ENCODE results near the gene MMP23B. TPM values are rescaled to one million over a fixed set of nuclear protein-coding genes. Genes with fewer than 3 reads are reported as not detected.

Gene MMP23B
- total RNA-seq, 2 donors from 2014 or later, result 1.5 TPM

- no peak for ATAC-seq (replicated peaks in 1 of 2)
- DNase-seq, result no peak
- Mint-ChIP-seq H3K9me3 (no peaks in the 10 kb centered on the region), H3K4me3 (no peak overlapping the region), H3K36me3 (ENCODE audit: insufficient read depth in 2 of 2) (peaks cover 0 to 4% of the 10 kb centered on the region in 2 donors), H3K27me3 (ENCODE audit: low read depth) (no peaks in the 10 kb centered on the region), H3K27ac (no peak overlapping the region), H3K4me1 (ENCODE audit: low read depth) (peaks cover 30% of the 10 kb centered on the region)
Measured at GRCh38 chr1:1609822-1610485, 22.0 kb upstream of the MMP23B start.

DNA sequence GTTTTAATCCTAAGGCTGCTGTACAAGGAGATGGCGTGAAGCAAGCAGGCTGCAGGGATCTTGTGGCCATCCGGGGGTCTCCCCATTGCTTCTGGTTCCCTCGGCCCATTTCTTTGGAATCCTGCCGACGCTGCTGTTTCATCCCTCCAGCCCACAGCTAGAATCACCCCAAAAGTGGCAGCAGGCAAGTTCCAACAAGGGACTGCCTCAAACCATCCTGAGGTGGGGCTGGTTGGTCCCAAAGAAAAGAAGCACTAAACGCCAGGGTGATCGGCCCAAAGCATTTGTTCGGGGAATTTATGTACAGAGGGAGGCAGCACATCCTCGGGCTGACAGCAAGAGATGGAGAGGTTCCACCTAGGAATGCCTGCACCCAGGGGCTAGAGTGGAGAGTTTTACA is 21.2 kb upstream of the MMP23B start:
- H3K4me1 Mint-ChIP-seq (ENCODE audit: low read depth), result peaks cover 32% of the 10 kb centered on the region
- no peak overlapping the region for H3K4me3 Mint-ChIP-seq
- peaks cover 0 to 4% of the 10 kb centered on the region in 2 donors for H3K36me3 Mint-ChIP-seq (ENCODE audit: insufficient read depth in 2 of 2)
- no peak overlapping the region for H3K27ac Mint-ChIP-seq
- no peaks in the 10 kb centered on the region for H3K9me3 Mint-ChIP-seq
- no peaks in the 10 kb centered on the region for H3K27me3 Mint-ChIP-seq (ENCODE audit: low read depth)
- no peak for DNase-seq
- no peak for ATAC-seq (replicated peaks in 1 of 2)

- no peak for ATAC-seq (replicated peaks in 1 of 2)
- Mint-ChIP-seq H3K4me1 (ENCODE audit: low read depth) (peaks cover 27% of the 10 kb centered on the region), H3K4me3 (no peak overlapping the region), H3K36me3 (ENCODE audit: insufficient read depth in 2 of 2) (peaks cover 0 to 4% of the 10 kb centered on the region in 2 donors), H3K27me3 (ENCODE audit: low read depth) (no peaks in the 10 kb centered on the region), H3K27ac (no peak overlapping the region), H3K9me3 (no peaks in the 10 kb centered on the region)
- DNase-seq, result no peak
Measured at GRCh38 chr1:1612104-1612400, 19.9 kb upstream of the MMP23B start.

DNA sequence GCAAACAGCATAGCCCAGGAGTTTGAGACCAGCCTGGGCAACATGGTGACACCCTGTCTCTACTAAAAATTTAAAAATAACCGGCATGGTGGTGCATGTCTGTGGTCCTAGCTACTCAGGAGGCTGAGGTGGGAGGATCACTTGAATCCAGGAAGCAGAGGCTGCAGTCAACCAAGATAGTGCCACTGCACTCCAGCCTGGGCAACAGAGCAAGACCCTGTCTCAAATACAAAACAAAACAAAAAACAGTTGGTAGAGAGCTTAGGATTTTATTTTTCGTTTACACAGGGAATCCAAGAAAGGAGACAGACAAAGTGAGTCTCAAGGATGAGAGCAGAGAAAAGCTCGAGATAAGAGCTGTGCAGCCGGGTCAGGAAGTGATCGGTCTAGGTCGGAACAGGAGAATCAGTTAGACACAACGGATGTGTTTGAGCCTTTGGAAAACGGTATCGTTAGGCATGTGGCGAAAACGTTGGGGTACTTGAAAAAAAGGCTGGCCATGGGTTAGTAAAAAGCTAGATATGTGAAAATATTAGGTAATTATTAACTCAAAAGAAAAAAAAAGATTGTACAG is 18.4 kb upstream of the MMP23B start:
- H3K4me1 Mint-ChIP-seq (ENCODE audit: low read depth), result peaks cover 19% of the 10 kb centered on the region
- peak overlapping the region; percentile 40 for H3K27ac Mint-ChIP-seq
- ATAC-seq (replicated peaks in 1 of 2) (no peak), DNase-seq (no peak)
- H3K4me3 Mint-ChIP-seq, result peak overlapping the region; percentile 96 to 100
- H3K9me3 Mint-ChIP-seq, result no peaks in the 10 kb centered on the region
- H3K27me3 Mint-ChIP-seq (ENCODE audit: low read depth), result no peaks in the 10 kb centered on the region
- peaks cover 0 to 4% of the 10 kb centered on the region in 2 donors for H3K36me3 Mint-ChIP-seq (ENCODE audit: insufficient read depth in 2 of 2)

GRCh38 chr1:1614204-1614953 is 17.6 kb upstream of the MMP23B start:
- ATAC-seq (replicated peaks in 1 of 2) (peak; percentile 6 to 11), DNase-seq (peak; percentile 58 to 75)
- H3K4me1 Mint-ChIP-seq (ENCODE audit: low read depth), result peaks cover 19% of the 10 kb centered on the region
- no peaks in the 10 kb centered on the region for H3K27me3 Mint-ChIP-seq (ENCODE audit: low read depth)
- peak overlapping the region; percentile 97 for H3K27ac Mint-ChIP-seq
- H3K36me3 Mint-ChIP-seq (ENCODE audit: insufficient read depth in 2 of 2), result peaks cover 0 to 4% of the 10 kb centered on the region in 2 donors
- H3K9me3 Mint-ChIP-seq, result no peaks in the 10 kb centered on the region
- peak overlapping the region; percentile 96 to 100 for H3K4me3 Mint-ChIP-seq

DNA sequence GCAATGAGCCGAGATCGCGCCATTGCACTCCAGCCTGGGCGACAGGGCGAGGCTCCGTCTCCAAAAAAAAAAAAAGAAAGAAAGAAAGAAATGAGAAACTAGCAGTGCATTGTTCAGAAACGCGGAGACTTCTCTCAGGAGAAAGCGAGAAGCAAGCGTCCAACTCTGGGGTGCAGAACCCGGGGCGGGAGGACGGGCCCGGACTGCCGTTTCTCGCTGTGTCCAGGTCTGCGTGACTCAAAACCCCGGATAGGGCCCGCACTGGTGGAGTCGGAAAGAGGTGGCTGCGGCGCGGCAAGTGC is 17.1 kb upstream of the MMP23B start:
- no peaks in the 10 kb centered on the region for H3K9me3 Mint-ChIP-seq
- no peaks in the 10 kb centered on the region for H3K27me3 Mint-ChIP-seq (ENCODE audit: low read depth)
- peak overlapping the region; percentile 97 for H3K27ac Mint-ChIP-seq
- no peak for ATAC-seq (replicated peaks in 1 of 2)
- H3K4me3 Mint-ChIP-seq, result peak overlapping the region; percentile 96 to 100
- H3K4me1 Mint-ChIP-seq (ENCODE audit: low read depth), result peaks cover 19% of the 10 kb centered on the region
- peaks cover 0 to 4% of the 10 kb centered on the region in 2 donors for H3K36me3 Mint-ChIP-seq (ENCODE audit: insufficient read depth in 2 of 2)
- no peak for DNase-seq

GRCh38 chr1:1615256-1616044 is 16.5 kb upstream of the MMP23B start, which contains the start of gene MIB2:
Gene MIB2 (plus strand): TSS chr1:1615500. CDS start chr1:1623453, 7,953 bp downstream.
- DNase-seq (peak; percentile 98 to 99), ATAC-seq (replicated peaks in 1 of 2) (peak; percentile 86 to 87)
- no peaks in the 10 kb centered on the region for H3K27me3 Mint-ChIP-seq (ENCODE audit: low read depth)
- peaks cover 19% of the 10 kb centered on the region for H3K4me1 Mint-ChIP-seq (ENCODE audit: low read depth)
- peak within 1 kb of the TSS; percentile 97 for H3K27ac Mint-ChIP-seq
- H3K9me3 Mint-ChIP-seq, result no peaks in the 10 kb centered on the region
- H3K36me3 Mint-ChIP-seq (ENCODE audit: insufficient read depth in 2 of 2), result peaks cover 0 to 4% of the 10 kb centered on the region in 2 donors
- peak within 1 kb of the TSS; percentile 96 to 100 for H3K4me3 Mint-ChIP-seq

GRCh38 chr1:1616045-1616790 is 15.8 kb upstream of the MMP23B start:
- Mint-ChIP-seq H3K4me1 (ENCODE audit: low read depth) (peaks cover 19% of the 10 kb centered on the region), H3K9me3 (no peaks in the 10 kb centered on the region), H3K27ac (peak overlapping the region; percentile 87), H3K4me3 (peak overlapping the region; percentile 86), H3K36me3 (ENCODE audit: insufficient read depth in 2 of 2) (peaks cover 0 to 4% of the 10 kb centered on the region in 2 donors), H3K27me3 (ENCODE audit: low read depth) (no peaks in the 10 kb centered on the region)
- peak; percentile 26 to 36 for ATAC-seq (replicated peaks in 1 of 2)
- peak; percentile 62 to 70 for DNase-seq

- Mint-ChIP-seq H3K4me3 (peak overlapping the region; percentile 86), H3K4me1 (ENCODE audit: low read depth) (peaks cover 19% of the 10 kb centered on the region), H3K27ac (peak overlapping the region; percentile 87), H3K36me3 (ENCODE audit: insufficient read depth in 2 of 2) (peaks cover 0 to 4% of the 10 kb centered on the region in 2 donors), H3K27me3 (ENCODE audit: low read depth) (no peaks in the 10 kb centered on the region), H3K9me3 (no peaks in the 10 kb centered on the region)
- no peak for ATAC-seq (replicated peaks in 1 of 2)
- DNase-seq, result no peak
Measured at GRCh38 chr1:1616838-1617237, 15.1 kb upstream of the MMP23B start.

DNA sequence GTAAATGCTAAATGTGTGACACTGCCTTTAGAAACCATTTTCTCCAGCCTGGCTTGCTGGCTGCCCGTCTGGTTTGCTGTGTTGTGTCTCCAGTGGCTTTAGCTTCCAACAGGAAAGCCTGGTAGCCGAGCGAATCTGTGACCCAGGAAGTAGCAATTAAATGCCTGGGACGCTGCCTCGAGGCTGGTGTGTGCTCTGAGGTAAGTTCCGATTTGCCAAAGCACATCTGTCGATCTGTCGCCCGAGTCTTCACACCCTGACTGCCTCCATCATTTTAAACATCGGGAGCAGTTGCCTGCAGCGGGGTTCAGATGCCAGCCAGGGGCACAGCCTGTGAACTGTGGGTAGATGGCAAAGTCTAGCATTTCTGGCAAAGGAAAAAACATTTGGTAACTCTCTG is 14.5 kb upstream of the MMP23B start:
- ATAC-seq (replicated peaks in 1 of 2), result no peak
- peaks cover 0 to 4% of the 10 kb centered on the region in 2 donors for H3K36me3 Mint-ChIP-seq (ENCODE audit: insufficient read depth in 2 of 2)
- peaks cover 19% of the 10 kb centered on the region for H3K4me1 Mint-ChIP-seq (ENCODE audit: low read depth)
- H3K27ac Mint-ChIP-seq, result peak overlapping the region; percentile 3
- peak overlapping the region; percentile 86 for H3K4me3 Mint-ChIP-seq
- no peaks in the 10 kb centered on the region for H3K27me3 Mint-ChIP-seq (ENCODE audit: low read depth)
- H3K9me3 Mint-ChIP-seq, result no peaks in the 10 kb centered on the region
- no peak for DNase-seq

GRCh38 chr1:1617925-1618324 is 14.0 kb upstream of the MMP23B start:
- Mint-ChIP-seq H3K36me3 (ENCODE audit: insufficient read depth in 2 of 2) (peaks cover 0 to 4% of the 10 kb centered on the region in 2 donors), H3K4me1 (ENCODE audit: low read depth) (peaks cover 19% of the 10 kb centered on the region), H3K27me3 (ENCODE audit: low read depth) (no peaks in the 10 kb centered on the region), H3K4me3 (peak overlapping the region in 1 of 2 donors; percentile 10), H3K9me3 (no peaks in the 10 kb centered on the region), H3K27ac (no peak overlapping the region)
- no peak for ATAC-seq (replicated peaks in 1 of 2)
- no peak for DNase-seq

- ATAC-seq (replicated peaks in 1 of 2) (no peak), DNase-seq (no peak)
- no peak overlapping the region for H3K4me3 Mint-ChIP-seq
- no peaks in the 10 kb centered on the region for H3K27me3 Mint-ChIP-seq (ENCODE audit: low read depth)
- H3K4me1 Mint-ChIP-seq (ENCODE audit: low read depth), result peaks cover 16% of the 10 kb centered on the region
- no peaks in the 10 kb centered on the region for H3K9me3 Mint-ChIP-seq
- H3K27ac Mint-ChIP-seq, result no peak overlapping the region
- peaks cover 0 to 4% of the 10 kb centered on the region in 2 donors for H3K36me3 Mint-ChIP-seq (ENCODE audit: insufficient read depth in 2 of 2)
Measured at GRCh38 chr1:1618396-1619068, 13.4 kb upstream of the MMP23B start.

Data from activated T-cell treated with anti-CD3 and anti-CD28 coated beads, Interleukin-2, amount 50 U/mL, for 72 hours (primary cell).